Measurements from ENCODE around the gene UHRF1.

Gene UHRF1

DNA sequence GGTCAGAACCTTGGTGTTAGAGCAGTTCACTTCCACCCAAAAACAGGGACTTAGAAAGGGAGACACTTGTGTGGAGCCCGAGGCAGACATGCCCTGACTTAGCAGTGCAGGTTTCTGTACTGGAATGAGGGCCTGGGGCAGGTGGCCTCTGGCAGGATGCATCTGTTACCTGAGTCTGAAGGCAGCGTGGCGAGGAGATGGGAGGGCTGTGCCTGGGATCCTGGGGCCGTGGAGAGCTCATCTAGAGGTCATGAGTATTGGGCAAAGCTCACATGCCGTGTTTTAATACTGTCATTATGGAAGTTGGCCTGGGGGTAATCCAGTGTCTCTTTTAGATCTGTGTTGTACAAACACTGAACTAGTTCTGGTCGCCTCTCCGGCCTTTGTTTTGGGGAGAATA, 81.0 kb downstream of the UHRF1 start:
- DNase-seq (ENCODE audit: low read depth): no peak

DNA sequence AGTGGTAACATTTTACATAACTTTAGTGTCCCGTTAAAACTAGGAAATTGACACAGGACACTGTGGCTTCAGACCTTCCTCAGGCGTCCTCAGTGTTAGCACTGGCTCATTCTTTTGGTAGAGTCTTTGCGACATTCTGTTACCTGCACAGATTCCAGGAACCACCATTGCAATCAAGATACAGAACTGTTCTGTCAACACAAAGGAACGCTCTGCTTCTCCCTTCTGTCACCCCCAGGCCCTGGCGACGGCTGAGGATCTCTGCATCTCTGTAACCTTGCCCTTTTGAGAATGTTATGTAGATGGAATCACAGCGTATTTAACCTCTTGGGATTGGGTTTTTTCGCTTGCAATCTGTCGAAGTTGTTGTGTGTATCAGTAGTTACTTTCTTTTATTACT, 82.2 kb downstream of the UHRF1 start:
- DNase-seq (ENCODE audit: low read depth): no peak

DNA sequence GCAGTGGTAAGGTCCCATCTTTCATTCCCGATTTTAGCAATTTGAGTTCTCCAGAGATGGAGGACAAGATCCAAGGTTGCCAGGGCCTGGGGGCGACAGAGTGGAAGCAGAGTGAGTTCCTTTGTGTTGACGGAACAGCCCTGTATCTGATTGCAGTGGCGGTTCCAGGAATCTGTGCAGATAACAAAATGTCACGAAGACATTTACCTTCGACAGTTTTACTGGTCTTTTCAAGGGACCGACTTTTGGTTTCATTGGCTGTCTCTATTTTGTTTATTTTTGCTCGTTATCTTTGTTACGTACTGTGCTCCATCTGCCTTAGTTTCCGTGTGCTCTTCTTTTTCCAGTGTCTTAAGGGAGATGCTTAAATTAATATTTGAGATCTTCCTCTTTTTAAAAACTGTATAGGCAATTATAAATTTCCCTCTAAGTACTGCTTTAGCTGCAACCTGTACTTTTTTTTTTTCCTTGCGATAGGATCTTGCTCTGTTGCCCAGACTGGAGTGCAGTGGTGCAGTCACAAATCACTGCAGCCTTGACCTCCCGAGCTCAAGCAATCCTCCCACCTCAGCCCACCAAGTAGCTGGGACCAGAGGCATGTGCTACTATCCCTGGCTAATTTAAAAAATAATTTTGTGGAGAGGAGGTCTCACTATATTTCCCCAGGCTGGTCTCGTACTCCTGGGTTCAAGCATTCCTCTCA, 82.8 kb downstream of the UHRF1 start:
- no peak for DNase-seq (ENCODE audit: low read depth)

DNA sequence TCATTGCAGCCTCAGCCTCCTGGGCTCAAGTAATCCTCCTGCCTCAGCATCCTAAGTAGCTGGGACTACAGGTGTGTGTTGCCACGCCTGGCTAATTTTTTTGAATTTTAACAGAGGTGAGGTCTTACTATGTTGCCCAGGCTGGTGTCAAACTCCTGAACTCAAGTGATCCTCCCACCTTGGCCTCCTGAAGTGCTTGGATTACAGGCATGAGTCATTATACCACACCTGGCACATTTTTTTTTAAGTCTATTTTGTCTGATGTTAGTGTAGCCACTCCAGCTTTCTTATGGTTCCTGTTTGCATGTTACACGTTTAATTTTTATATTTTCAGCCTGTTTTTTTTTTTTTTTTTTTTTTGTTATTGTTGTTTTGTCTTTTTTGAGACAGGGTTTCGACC, 84.4 kb downstream of the UHRF1 start:
- DNase-seq (ENCODE audit: low read depth): no peak

DNA sequence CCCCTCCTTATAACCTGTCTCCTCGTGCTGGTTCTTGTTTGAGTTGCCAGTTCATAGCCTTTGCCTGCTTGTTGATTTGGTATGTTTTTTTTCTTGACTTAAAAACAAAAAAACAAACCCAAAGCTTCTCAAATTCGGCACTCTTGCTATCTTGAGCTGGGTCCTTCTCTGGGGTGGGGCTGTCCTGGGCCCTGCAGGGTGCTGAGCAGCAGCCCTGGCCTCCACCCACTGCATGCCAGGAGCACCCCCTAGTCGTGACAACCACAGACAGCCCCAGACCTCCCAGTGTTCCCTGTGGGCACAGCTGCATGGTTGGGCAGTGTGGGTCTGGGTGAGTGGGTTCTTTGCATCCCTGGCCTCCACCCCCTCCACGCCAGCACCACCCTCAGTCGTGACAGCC, 87.4 kb downstream of the UHRF1 start:
- DNase-seq (ENCODE audit: low read depth): no peak

DNA sequence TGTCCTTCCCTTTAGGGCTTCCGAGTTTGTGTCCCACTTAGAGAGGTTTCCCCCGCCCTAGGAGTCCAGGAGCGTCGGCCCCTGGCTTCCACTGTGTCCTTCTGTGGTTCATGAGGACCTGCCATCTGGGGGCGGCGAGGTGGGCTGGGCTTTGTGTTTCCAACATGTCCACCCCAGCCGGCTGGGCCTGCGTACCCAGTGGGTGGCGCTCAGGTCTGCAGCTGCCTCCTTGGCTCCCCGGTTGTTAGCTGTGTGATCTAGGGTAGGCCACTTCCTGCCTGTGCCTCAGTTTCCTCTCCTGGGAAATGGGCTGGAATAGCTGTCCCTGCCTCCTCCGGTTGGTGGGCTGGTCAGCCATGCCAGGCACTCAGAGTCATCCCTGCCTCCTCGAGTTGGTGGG, 88.0 kb downstream of the UHRF1 start:
- DNase-seq (ENCODE audit: low read depth): no peak

DNA sequence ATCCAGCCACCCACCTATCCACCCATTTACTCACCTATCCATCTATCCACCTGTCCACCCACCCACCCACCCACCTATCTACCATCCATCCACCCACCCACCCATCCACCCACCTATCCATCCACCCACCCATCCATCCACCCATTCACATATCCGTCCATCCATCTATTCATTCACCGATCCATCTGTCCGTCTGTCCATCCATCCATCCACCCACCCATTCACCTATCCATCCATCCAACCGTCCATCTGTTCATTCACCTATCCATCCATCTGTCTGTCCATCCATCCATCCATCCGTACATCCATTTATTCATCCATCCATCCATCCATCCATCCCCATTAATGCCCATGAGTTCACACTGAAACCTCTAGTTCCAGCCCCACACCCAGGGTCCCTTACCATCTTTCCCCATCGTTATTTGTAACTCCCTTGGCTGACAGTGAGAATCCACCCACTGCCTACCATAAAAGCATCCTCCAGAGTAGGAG, 90.9 kb downstream of the UHRF1 start:
- DNase-seq (ENCODE audit: low read depth): no peak

DNA sequence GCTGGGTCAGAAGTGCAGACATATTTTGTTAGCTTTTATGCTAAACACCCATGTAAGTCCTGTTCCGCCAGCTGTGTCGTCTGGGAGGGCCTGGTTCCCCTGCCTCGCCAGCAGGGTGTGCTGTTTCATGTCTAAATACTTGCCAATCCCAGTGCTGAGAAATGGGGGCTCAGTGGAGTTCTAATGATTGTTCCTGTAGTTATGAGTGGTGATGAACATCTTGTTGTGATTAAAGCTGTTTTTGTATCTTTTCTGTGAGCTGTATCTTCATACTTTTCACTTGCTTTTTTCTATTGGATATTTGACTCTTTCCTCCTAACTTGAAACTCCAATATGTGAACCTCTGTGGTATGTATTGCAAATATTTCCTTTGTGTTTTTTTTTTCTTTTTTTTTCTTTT, 92.3 kb downstream of the UHRF1 start:
- DNase-seq (ENCODE audit: low read depth): peak; percentile 4

DNA sequence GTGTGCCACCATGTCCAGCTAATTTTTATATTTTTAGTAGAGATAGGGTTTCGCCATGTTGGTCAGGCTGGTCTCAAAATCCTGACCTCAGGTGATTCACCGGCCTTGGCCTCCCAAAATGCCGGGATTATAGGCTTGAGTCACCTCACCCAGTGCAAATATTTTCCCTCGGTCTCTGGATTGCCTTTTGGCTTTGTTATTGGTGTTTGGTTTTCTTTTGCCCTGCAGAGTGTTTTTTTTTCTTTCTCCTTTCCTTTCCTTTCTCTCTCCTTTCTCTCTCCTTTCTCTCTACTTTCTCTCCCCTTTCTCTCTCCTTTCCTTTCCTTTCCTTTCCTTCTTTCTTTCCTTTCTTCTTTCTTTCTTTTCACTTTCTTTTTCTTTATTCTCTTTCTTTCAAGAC, 92.8 kb downstream of the UHRF1 start:
- no peak for DNase-seq (ENCODE audit: low read depth)

DNA sequence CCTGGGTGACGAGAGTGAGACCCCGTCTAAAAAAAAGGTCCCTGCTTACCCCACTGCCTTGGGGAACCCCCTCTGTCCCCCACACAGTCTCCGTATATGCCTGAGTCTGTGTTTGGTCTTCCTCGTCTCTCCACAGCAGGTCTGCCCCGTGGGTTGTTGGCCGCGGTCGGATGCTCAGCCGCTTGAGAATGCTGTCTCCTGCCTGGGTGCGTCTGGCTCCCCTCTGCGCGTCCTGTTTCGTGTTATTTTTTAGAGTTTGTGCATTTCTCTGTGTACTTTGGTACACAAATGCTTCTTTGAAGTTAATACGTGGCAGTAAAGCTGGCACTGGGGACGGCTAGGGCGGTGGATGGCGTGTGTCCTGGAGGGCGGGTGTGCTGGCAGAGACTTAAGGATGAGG, 94.5 kb downstream of the UHRF1 start:
- no peak for DNase-seq (ENCODE audit: low read depth)

DNA sequence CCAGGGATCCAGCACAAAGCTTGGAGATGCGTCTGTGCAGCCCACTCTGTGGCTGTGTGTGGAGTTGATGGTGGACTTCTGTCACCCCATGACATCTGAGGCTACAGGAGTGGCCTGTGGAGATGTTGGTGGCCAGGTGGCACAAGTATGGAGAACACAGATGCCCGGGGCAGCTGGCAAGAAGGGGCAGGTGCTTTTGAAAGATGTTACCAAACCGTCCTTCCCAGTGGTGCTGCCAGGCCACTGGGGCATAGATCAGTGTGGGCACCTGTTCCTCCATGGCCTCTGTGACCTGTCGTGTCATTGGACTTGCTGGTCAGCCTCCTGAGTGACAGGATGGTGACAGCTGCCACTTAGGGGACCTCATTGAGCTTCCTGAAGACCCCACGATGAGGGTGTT, 95.8 kb downstream of the UHRF1 start:
- no peak for DNase-seq (ENCODE audit: low read depth)

DNA sequence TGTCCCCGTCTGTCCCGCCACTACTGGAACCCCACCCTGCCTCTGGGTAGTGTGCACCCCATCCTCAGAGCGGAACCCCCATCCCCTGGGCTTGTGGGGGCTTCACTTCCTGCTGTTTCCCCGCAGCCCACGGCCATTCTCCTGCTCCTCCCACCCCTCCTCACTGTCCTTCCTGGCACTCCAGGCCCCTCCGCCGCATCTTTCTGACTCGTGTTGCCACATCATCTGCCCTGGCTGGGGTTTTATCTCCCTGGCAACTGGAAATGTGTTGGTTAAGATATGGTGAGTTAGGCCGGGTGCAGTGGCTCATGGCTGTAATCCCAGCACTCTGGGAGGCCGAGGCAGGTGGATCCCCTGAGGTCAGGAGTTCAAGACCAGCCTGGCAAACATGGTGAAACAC, 96.9 kb downstream of the UHRF1 start:
- DNase-seq (ENCODE audit: low read depth): no peak

DNA sequence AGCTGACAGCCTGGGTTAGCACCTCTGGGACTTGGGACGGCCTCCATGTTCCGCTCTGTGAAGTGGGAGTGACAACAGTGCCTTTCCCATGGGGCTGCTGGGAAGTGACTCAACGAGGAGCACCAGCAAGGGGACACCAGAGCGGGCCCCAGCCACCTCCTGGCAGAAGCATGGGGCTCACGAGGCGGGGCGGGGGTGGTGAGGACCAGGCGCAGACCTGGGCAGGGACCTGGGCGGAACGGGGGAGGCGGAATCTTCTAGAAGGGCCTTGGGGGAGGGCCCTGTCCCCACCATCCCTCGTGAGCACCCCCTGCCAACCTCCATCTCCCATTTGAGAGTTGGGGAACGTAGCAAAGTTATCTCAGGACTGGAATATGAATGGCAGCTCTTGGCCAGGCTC, 97.5 kb downstream of the UHRF1 start:
- no peak for DNase-seq (ENCODE audit: low read depth)

All from stimulated activated CD8-positive, alpha-beta memory T cell treated with anti-CD3 and anti-CD28 coated beads, Interleukin-15, amount 100 ng/mL, for 1 hour (primary cell).